Measurements from ENCODE around the gene ATF7.

The ATF7 gene

DNA sequence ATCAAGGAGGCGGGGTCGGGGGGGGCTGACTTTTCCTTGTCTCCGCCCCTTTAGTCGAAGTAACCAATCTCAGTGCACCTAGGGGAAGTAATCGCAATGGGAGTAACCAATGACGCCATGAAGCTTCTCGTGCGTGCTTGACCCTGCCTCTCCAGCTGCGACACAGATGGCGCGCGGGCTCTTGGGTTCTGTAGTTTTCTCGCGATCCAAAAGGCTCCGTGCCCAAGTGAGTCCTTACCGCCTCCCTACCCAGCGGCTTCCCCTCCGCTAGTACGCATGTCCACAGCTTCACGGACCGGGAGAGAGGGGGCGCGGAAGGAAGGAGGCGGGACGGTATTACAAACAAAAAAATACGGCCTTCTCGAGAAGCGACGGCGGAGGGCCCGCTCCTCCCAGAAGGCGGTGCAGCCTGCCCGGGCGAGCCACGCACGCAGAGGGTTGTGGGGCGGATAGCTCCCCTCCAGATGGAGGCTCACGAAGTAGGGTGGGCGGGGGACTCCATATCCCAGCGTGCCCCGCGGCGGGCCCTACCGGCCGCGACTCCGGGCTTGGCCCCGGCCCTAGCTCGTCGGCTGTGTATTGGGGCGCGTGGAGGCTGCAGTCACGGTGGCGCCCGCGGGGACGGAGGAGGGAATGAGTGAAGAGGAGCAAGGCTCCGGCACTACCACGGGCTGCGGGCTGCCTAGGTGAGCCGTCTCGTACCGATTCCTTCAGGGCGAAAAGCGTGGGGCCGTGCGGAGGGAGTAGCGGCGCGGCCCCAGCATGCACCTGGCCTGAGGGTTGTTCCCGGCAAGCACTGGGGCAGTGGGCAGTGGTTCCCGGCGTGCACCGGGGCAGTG is 125.2 kb downstream of the ATF7 start, which contains the start of gene TARBP2:
Gene TARBP2, plus strand, starts transcription at position 508 of the 839 bp plus-strand sequence. Its CDS starts 126 bp downstream, at position 634.
- ChIA-PET POLR2A (interaction anchor here (0.6 to 2.0 kb wide), 18 partner anchors 9 to 320 kb away, joined by 3 to 12 read pairs (median 4); partner anchors contain the start of genes AAAS, PRR13 and SP1), CTCF (interaction anchor here (1.3 to 5.3 kb wide), 8 partner anchors 9 to 193 kb away, joined by 3 to 22 read pairs (median 6); partner anchors contain the start of gene AAAS)
- DNase-seq (ENCODE audit: low read depth, low spot score) = peak; percentile 98
- H3K4me3 ChIP-seq (ENCODE audit: low read depth, low read length) = peak within 1 kb of the TSS; percentile 83
- TF ChIP-seq, protein P1, sequence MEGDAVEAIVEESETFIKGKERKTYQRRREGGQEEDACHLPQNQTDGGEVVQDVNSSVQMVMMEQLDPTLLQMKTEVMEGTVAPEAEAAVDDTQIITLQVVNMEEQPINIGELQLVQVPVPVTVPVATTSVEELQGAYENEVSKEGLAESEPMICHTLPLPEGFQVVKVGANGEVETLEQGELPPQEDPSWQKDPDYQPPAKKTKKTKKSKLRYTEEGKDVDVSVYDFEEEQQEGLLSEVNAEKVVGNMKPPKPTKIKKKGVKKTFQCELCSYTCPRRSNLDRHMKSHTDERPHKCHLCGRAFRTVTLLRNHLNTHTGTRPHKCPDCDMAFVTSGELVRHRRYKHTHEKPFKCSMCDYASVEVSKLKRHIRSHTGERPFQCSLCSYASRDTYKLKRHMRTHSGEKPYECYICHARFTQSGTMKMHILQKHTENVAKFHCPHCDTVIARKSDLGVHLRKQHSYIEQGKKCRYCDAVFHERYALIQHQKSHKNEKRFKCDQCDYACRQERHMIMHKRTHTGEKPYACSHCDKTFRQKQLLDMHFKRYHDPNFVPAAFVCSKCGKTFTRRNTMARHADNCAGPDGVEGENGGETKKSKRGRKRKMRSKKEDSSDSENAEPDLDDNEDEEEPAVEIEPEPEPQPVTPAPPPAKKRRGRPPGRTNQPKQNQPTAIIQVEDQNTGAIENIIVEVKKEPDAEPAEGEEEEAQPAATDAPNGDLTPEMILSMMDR (IDR thresholded peaks at IDR 0.05; ENCODE audit: insufficient read depth, low read length, missing control alignments) = no peak

DNA sequence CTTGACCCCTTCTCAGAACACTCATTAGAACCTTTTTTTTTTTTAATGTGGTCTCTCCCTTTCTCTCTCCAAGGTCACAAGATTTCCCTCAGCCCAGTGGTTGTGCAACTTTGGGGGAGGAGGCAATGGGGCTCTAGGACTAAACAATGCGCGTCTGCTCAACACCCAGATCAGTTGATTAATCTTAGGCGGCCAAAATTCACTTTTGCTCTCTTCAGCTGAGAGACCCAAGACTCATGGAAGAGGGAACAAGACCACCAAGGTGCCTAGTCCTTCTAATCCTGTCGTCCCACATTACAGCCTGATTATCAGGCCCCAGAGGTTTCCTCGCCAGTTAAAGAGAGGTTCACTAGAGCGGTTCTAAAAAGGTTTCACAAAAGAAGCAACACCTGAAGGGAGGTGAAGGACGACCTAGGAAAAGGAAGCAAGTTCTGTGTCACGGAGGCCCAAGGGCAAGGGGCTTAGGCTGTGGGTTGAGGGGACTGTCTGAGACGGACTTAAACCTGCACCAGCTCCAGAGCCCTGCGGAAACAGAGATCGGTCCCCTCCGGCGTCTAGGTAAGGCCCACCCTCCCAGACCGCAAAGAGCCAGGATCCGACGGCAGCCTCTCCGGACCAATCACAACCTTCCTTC is 125.9 kb downstream of the ATF7 start:
- CTCF ChIA-PET = interaction anchor here (0.9 to 5.3 kb wide), 7 partner anchors 10 to 194 kb away, joined by 3 to 22 read pairs (median 8); partner anchors contain the start of gene AAAS
- no peak for DNase-seq (ENCODE audit: low read depth, low spot score)
- H3K4me3 ChIP-seq (ENCODE audit: low read depth, low read length) = peak overlapping the region; percentile 83
- TF ChIP-seq, protein P1 (IDR thresholded peaks at IDR 0.05; ENCODE audit: insufficient read depth, low read length, missing control alignments) = no peak
- POLR2A ChIA-PET = interaction anchor here (0.6 to 2.0 kb wide), 15 partner anchors 8 to 249 kb away, joined by 3 to 12 read pairs (median 4); partner anchors contain the start of genes AAAS, PFDN5 and PRR13

DNA sequence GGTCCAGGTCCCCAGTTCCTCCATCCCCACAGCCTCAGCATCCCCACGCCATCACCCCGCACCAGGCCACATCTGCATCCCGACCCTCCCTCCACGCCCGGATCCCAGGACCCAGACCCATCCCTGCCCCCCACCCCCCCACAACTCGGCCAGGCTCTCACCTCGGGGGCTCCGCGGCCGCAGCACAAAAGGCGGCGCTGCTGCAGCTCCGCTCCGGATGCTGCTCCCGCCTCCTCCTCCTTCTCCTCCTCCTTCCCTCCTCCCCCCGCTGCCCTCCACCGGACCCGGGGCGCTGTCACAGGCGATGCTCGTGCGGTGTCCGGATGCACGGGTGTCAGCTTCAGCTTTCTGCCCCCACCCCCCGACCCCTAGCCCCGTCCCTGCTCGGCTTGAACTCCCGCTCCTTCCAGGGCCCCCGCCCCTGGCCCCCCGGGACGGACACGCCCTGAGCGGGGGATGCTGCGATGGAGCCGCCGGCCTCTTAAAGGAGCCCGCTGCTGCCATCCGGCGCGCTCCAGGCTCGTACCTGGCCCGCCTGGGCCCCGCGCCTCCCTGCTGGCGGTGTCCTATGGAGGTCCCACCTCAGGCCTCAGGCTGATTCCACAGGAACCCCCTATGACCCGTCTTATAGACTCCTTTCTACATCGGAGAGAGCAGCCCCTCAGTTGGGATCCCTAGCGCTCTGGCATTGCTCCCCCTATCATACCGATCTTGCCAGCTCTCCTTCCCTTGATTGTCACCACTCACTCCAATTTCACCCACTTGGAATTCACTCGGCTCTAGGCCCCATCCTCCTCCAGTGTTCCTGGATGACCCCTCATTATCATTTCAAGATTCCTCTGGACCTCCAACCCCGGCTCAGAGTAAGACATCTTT is 126.7 kb downstream of the ATF7 start, which contains the start of gene MAP3K12:
Gene MAP3K12, minus strand, starts transcription at position 193 of the 876 bp plus-strand sequence. CDS start 12,067 bp downstream, outside the sequence.
- no peak for DNase-seq (ENCODE audit: low read depth, low spot score)
- ChIA-PET CTCF (interaction anchor here (0.7 to 5.3 kb wide), 8 partner anchors 10 to 175 kb away, joined by 3 to 22 read pairs (median 4); no protein-coding TSS in a partner anchor), POLR2A (interaction anchor here (0.7 to 2.0 kb wide), 6 partner anchors 9 to 204 kb away, joined by 3 to 9 read pairs (median 6); partner anchors contain the start of genes PFDN5 and PRR13)
- TF ChIP-seq, protein P1 (IDR thresholded peaks at IDR 0.05; ENCODE audit: insufficient read depth, low read length, missing control alignments) = peak; percentile 40
- peak within 1 kb of the TSS; percentile 83 for H3K4me3 ChIP-seq (ENCODE audit: low read depth, low read length)

DNA sequence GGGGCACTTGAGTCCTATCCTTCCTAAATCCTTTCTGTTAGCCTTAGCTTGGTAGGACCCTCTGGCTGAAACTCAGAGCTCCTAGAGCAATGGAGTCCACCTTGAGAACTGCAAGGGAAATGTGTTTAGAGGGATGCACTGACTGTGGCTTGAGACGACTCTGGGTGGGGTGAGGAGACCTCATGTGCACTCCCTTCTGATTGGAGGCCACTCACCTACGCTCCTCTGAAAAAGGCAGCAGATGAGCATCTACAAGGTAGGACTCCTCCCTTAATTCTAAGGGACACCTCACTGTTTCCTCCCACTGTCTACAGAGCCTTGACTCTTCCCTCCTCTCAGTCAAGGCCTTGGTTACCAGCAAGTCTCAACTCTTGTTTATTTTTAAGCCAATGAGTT is 127.9 kb downstream of the ATF7 start:
- TF ChIP-seq, protein P1 (IDR thresholded peaks at IDR 0.05; ENCODE audit: insufficient read depth, low read length, missing control alignments) = no peak
- ChIA-PET CTCF (interaction anchor here (0.6 to 5.3 kb wide), 7 partner anchors 12 to 184 kb away, joined by 3 to 22 read pairs (median 3); no protein-coding TSS in a partner anchor), POLR2A (no interaction called here)
- peak overlapping the region; percentile 83 for H3K4me3 ChIP-seq (ENCODE audit: low read depth, low read length)
- no peak for DNase-seq (ENCODE audit: low read depth, low spot score)

DNA sequence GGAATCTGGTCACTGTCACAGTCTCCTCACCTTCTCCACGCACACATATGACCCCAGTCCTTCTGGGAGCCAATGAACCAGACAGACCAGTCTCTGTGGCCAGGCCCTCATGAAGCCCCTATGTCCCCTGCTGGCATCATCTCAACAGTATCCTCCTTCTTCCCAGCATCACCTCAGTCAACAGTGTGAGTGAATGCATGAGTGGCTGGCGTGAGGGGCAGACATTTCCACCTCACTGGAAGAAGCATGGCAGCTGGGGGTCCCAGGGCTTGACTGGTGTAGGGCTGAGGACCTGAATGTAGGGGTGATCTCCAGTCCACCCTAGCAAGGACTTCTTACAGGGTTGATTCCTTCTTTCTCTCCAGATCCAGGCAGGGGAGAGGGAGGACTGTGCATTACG is 128.7 kb downstream of the ATF7 start:
- ChIA-PET POLR2A (no interaction called here), CTCF (interaction anchor here (0.6 to 5.3 kb wide), 6 partner anchors 12 to 173 kb away, joined by 3 to 22 read pairs (median 4); no protein-coding TSS in a partner anchor)
- no peak for DNase-seq (ENCODE audit: low read depth, low spot score)
- no peak overlapping the region for H3K4me3 ChIP-seq (ENCODE audit: low read depth, low read length)
- TF ChIP-seq, protein P1 (IDR thresholded peaks at IDR 0.05; ENCODE audit: insufficient read depth, low read length, missing control alignments) = no peak

Data from AG04449 (cell line).